Ishikawa (cell line): Measurements from ENCODE around the gene GGACT.

Experiments
- CEBPB ChIP-seq: IDR thresholded peaks from 2 replicates; pipeline ENCODE4 v1.6.1; 2012
- CREB1 ChIP-seq: IDR thresholded peaks from 2 replicates; pipeline ENCODE4 v1.6.1; 2012; ENCODE audit warnings: low read depth
- EGR1 ChIP-seq: IDR thresholded peaks from 2 replicates; pipeline ENCODE4 v1.6.1; 2012
- EP300 ChIP-seq: IDR thresholded peaks from 2 replicates; pipeline ENCODE4 v1.6.1; 2012; ENCODE audit warnings: borderline replicate concordance
- FOXM1 ChIP-seq: IDR thresholded peaks from 2 replicates; pipeline ENCODE4 v1.6.1; 2012; ENCODE audit warnings: low read depth, borderline replicate concordance
- NFIC ChIP-seq: IDR thresholded peaks from 2 replicates; pipeline ENCODE4 v1.6.1; 2012
- RAD21 ChIP-seq: IDR thresholded peaks from 2 replicates; pipeline ENCODE4 v1.6.1; 2012; ENCODE audit warnings: low read depth
- TAF1 ChIP-seq: IDR thresholded peaks from 2 replicates; pipeline ENCODE4 v1.6.1; 2012; ENCODE audit warnings: low read depth, mild to moderate bottlenecking
- TCF12 ChIP-seq: IDR thresholded peaks from 2 replicates; pipeline ENCODE4 v1.6.1; 2012; ENCODE audit warnings: low read depth
- TEAD4 ChIP-seq: IDR thresholded peaks from 2 replicates; pipeline ENCODE4 v1.6.1; 2012
- YY1 ChIP-seq: IDR thresholded peaks from 2 replicates; pipeline ENCODE4 v1.6.1; 2012; ENCODE audit warnings: low read depth
- ZBTB7A ChIP-seq: IDR thresholded peaks from 2 replicates; pipeline ENCODE4 v1.6.1; 2012; ENCODE audit warnings: low read depth
- TF ChIP-seq, protein P1 (sequence below): IDR thresholded peaks from 2 replicates; pipeline ENCODE4 v1.6.1; 2012
- TF ChIP-seq, protein P2 (sequence below): IDR thresholded peaks from 2 replicates; pipeline ENCODE4 v1.6.1; 2012; ENCODE audit warnings: low read depth, mild to moderate bottlenecking
- TF ChIP-seq, protein P3 (sequence below): IDR thresholded peaks from 2 replicates; pipeline ENCODE4 v1.6.1; 2012

Gene GGACT

DNA sequence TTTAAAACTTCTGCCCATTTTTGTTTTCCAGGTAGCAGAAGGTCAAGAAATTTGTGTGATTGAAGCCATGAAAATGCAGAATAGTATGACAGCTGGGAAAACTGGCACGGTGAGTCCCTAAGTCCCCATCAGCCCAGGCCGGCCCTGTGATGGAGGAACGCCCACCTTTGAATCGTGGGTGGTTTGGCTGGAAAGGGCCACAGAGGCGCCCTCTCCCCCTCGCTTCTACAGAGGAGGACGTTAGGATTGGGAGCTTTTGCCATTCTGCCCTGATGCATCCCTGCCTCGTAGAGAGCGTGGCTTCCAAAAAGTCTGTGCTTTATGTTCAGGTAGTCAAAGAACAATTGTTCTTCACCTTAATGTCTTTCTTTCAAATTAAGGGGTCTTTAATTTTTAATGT is 60.9 kb downstream of the GGACT start:
- TF ChIP-seq, protein P1, sequence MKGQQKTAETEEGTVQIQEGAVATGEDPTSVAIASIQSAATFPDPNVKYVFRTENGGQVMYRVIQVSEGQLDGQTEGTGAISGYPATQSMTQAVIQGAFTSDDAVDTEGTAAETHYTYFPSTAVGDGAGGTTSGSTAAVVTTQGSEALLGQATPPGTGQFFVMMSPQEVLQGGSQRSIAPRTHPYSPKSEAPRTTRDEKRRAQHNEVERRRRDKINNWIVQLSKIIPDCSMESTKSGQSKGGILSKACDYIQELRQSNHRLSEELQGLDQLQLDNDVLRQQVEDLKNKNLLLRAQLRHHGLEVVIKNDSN = no peak
- TF ChIP-seq CEBPB = no peak
- TF ChIP-seq, protein P2, sequence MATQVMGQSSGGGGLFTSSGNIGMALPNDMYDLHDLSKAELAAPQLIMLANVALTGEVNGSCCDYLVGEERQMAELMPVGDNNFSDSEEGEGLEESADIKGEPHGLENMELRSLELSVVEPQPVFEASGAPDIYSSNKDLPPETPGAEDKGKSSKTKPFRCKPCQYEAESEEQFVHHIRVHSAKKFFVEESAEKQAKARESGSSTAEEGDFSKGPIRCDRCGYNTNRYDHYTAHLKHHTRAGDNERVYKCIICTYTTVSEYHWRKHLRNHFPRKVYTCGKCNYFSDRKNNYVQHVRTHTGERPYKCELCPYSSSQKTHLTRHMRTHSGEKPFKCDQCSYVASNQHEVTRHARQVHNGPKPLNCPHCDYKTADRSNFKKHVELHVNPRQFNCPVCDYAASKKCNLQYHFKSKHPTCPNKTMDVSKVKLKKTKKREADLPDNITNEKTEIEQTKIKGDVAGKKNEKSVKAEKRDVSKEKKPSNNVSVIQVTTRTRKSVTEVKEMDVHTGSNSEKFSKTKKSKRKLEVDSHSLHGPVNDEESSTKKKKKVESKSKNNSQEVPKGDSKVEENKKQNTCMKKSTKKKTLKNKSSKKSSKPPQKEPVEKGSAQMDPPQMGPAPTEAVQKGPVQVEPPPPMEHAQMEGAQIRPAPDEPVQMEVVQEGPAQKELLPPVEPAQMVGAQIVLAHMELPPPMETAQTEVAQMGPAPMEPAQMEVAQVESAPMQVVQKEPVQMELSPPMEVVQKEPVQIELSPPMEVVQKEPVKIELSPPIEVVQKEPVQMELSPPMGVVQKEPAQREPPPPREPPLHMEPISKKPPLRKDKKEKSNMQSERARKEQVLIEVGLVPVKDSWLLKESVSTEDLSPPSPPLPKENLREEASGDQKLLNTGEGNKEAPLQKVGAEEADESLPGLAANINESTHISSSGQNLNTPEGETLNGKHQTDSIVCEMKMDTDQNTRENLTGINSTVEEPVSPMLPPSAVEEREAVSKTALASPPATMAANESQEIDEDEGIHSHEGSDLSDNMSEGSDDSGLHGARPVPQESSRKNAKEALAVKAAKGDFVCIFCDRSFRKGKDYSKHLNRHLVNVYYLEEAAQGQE = no peak
- TF ChIP-seq CREB1 = no peak

DNA sequence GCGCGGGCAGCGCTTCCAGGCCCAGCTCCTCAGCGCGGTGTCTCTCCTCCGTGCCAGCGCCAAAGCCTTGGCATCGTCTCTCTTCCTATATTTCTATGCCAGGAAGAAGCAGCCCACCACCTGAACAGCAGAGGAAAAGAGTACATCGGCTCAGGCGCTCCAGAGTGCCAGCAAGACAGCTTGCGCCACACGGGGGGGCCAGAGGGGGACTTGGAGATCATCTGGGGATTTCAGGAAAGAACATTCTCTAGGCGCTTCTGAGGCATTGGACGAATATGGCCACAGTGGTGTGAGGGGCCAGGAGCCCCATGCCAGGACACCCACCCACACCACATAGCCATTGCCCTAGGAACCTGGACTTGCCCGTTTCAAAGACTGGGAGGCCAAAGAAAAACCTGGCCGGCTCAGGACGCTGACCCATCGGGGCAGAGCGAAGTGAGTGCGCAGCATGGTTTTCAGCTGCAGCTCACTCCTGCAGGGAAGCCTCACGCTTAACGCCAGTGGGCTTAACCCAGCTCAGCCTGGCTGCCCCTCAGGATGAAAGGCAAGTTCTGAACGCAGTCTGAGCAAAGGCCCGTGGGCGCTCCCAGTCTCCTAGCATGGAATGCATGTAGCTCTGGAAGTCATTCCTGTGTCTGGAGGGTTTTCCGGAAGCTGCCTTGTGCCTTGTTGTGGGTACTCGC is 62.1 kb downstream of the GGACT start:
- no peak for TF ChIP-seq TCF12
- TF ChIP-seq, protein P2 = no peak
- TF ChIP-seq CEBPB = no peak
- no peak for TF ChIP-seq CREB1
- TF ChIP-seq EP300 = no peak
- TF ChIP-seq YY1 = no peak
- no peak for TF ChIP-seq EGR1
- no peak for TF ChIP-seq NFIC

DNA sequence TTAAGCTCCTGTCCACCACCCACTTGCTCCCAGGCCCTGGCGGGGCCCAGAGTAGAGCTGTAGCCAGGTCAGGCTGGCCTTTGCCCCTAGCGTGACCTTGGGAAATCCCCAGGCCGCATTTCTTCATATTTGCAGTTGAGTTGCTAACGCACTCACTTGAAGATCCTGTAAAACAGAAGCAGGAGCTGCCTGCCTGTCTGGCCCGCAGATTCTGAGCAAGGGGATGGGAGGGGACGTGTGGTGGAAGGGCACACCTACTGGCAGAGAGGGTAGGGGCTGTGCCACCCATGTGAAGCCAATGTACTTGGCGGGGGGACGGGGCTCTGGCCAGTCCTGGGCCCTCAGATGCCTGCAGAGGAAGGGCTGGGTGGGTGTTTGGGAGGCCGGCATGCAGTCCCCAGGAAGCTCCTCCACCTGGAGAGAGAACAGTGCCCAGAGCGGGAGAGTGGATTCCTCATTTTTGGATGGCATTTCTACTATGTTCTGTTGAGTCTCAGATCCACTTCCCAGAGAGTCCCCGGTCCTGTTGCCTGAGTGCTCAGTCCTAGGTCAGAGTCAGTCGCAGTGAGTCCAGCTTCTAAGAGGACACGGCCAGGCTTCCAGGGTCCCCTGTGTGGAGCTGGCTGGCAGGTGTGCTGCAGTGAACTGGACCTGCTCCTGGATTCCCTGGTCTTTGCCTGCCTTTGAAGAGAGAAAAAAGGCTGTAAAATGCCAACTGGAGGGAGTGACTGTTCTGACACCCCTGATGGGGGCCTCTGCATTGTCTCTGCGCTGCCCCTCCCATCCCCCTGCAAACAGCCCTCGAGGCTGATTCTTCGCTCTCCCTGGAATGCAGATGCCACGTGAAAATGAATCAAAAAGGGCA is 62.9 kb downstream of the GGACT start:
- TF ChIP-seq FOXM1 = no peak

DNA sequence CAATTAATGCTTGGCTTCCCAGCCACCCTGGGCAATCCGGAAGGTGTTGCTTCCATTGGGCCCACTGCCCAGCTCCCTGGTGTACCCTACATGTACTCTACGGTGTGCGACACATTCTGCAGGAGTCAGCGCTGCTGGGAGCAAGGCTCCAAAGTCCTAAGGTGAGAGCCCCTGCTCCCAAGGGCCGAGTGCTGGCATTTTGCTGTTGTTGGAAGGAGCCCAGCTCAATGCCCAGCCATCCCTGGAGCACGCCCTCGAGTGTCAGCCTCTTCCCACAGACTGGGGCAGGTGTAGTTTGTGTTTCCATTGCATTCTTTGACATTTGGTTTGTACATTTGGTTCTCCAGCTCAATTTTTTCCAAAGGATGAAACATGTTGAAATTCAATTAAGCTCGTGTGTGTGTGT is 64.6 kb downstream of the GGACT start:
- TF ChIP-seq FOXM1 = no peak
- no peak for TF ChIP-seq NFIC
- TF ChIP-seq YY1 = no peak
- TF ChIP-seq TCF12 = no peak
- TF ChIP-seq CEBPB = no peak
- no peak for TF ChIP-seq TEAD4
- TF ChIP-seq, protein P3, sequence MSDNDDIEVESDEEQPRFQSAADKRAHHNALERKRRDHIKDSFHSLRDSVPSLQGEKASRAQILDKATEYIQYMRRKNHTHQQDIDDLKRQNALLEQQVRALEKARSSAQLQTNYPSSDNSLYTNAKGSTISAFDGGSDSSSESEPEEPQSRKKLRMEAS = no peak
- TF ChIP-seq ZBTB7A = no peak
- no peak for TF ChIP-seq TAF1
- TF ChIP-seq RAD21 = no peak
- TF ChIP-seq CREB1 = no peak
- TF ChIP-seq, protein P1 = no peak
- TF ChIP-seq, protein P2 = no peak
- TF ChIP-seq EP300 = no peak
- no peak for TF ChIP-seq EGR1

DNA sequence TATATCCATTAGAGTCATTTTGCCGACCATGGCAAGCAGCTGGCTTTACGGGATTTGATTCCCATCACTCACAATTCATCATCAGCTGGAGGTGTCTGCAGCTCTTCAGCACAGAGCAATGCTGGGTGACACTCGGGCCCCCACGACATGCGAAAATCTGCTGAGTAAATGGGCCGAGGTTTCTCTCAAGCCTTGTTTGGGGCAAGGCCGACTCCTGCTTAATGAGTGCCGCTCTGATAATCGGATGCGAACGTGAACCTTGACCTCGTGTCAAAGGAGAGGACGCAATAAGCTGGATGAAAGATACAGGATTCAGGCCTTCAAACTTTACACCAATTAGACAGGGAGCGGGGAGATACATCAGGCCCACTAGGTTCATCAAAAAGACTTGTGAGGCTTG is 65.2 kb downstream of the GGACT start:
- TF ChIP-seq, protein P1 = no peak
- no peak for TF ChIP-seq TAF1
- TF ChIP-seq TEAD4 = no peak
- TF ChIP-seq YY1 = no peak
- TF ChIP-seq, protein P3 = no peak
